HL-60 (cell line): ENCODE measurements around the gene LHX1.

ENCODE experiments used
- DNase-seq, 2 experiments: peaks; one replicate each; pipeline ENCODE4 v3.0.0-alpha.2; 2010 to 2020; ENCODE audit warnings: low read depth in 1 of 2, low spot score in 1 of 2
- H3K27ac ChIP-seq: fragments of 250-450 bp; sonication (Bioruptor Pico); replicated peaks from 2 replicates; pipeline ENCODE4 v1.5.1; 2020; ENCODE audit warnings: mild to moderate bottlenecking, moderate library complexity
- H3K27me3 ChIP-seq: fragments of 250-450 bp; sonication (Bioruptor Pico); 2 replicates; pipeline ENCODE4 v1.5.1; 2021; ENCODE audit warnings: mild to moderate bottlenecking, moderate library complexity; ENCODE audit not compliant: insufficient read depth, poor library complexity, severe bottlenecking
- H3K4me3 ChIP-seq: replicated peaks from 2 replicates; pipeline ENCODE4 v1.5.1; 2011; ENCODE audit warnings: mild to moderate bottlenecking, control low read depth, low read length; ENCODE audit not compliant: insufficient read depth
- GABPA ChIP-seq: IDR thresholded peaks from 2 replicates; pipeline ENCODE4 v1.6.1; 2012; ENCODE audit warnings: low read depth
- POLR2AphosphoS5 ChIP-seq: IDR thresholded peaks from 2 replicates; pipeline ENCODE4 v1.6.1; 2012; ENCODE audit warnings: low read depth
- REST ChIP-seq: IDR thresholded peaks from 2 replicates; pipeline ENCODE4 v1.6.1; 2012; ENCODE audit warnings: low read depth; ENCODE audit not compliant: insufficient replicate concordance
- SPI1 ChIP-seq: IDR thresholded peaks from 2 replicates; pipeline ENCODE4 v1.6.1; 2012; ENCODE audit warnings: low read depth, mild to moderate bottlenecking, borderline replicate concordance
- TF ChIP-seq, protein P1 (sequence below): IDR thresholded peaks from one replicate; pipeline ENCODE4 v1.5.1; 2011; ENCODE audit warnings: low read length, control low read depth, inconsistent platforms; ENCODE audit not compliant: insufficient read depth

Gene LHX1

DNA sequence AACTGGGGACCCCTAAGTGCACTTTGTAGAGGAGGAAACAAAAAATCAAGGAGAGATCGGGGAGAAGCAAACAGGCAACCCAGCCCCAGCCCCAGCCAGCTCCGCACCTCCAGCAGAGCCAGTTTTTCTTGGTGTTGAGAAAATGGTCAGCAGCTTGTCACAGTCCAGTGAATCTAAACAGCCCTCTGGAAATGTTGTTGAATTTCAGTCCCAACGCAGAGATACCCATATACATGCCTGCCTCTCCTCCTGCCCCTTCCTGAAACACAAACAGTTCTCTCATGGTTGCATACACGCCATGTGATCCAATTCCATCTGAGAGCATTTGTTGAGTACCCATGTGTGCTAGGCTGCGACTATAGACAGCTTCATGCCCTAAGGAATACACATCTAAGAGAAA is 42.4 kb upstream of the LHX1 start:
- H3K4me3 ChIP-seq = no peak overlapping the region
- no peaks in the 10 kb centered on the region for H3K27me3 ChIP-seq
- H3K27ac ChIP-seq = no peak overlapping the region
- TF ChIP-seq, protein P1, sequence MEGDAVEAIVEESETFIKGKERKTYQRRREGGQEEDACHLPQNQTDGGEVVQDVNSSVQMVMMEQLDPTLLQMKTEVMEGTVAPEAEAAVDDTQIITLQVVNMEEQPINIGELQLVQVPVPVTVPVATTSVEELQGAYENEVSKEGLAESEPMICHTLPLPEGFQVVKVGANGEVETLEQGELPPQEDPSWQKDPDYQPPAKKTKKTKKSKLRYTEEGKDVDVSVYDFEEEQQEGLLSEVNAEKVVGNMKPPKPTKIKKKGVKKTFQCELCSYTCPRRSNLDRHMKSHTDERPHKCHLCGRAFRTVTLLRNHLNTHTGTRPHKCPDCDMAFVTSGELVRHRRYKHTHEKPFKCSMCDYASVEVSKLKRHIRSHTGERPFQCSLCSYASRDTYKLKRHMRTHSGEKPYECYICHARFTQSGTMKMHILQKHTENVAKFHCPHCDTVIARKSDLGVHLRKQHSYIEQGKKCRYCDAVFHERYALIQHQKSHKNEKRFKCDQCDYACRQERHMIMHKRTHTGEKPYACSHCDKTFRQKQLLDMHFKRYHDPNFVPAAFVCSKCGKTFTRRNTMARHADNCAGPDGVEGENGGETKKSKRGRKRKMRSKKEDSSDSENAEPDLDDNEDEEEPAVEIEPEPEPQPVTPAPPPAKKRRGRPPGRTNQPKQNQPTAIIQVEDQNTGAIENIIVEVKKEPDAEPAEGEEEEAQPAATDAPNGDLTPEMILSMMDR = no peak
- TF ChIP-seq POLR2AphosphoS5 (no peak), SPI1 (no peak), REST (no peak), GABPA (no peak)
- DNase-seq = no peak

GRCh38 chr17:36899250-36900159 is 37.8 kb upstream of the LHX1 start:
- TF ChIP-seq GABPA (no peak), POLR2AphosphoS5 (no peak), REST (no peak), SPI1 (no peak)
- TF ChIP-seq, protein P1 = no peak
- H3K27me3 ChIP-seq = no peaks in the 10 kb centered on the region
- H3K27ac ChIP-seq = no peak overlapping the region
- no peak overlapping the region for H3K4me3 ChIP-seq
- no peak for DNase-seq

DNA sequence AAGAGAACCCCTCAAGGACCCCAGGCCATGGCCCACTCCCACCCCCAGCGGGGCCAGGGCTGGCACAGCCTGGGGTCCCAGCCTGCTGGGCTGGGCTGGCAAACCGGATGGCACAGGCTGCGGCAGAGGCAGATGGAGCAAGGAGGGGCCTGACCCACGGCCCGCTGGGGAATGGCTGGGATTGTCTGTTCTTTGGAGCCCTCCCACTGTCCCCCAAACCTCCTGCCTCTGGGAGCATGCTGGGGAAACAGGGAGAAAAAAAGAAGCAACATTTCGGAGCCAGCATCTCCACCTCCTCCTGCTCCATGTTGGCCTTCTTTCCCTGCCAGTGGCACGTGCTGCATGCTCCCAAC is 37.1 kb upstream of the LHX1 start:
- no peak overlapping the region for H3K27ac ChIP-seq
- no peak overlapping the region for H3K4me3 ChIP-seq
- no peak for TF ChIP-seq GABPA
- TF ChIP-seq, protein P1 = no peak
- no peak for TF ChIP-seq SPI1
- no peak for TF ChIP-seq REST
- TF ChIP-seq POLR2AphosphoS5 = no peak
- no peaks in the 10 kb centered on the region for H3K27me3 ChIP-seq
- no peak for DNase-seq
